CD4-positive, alpha-beta T cell treated with Interferon alpha-2 for 1 hour (primary cell): Measurements from ENCODE around the gene SPTBN4.
"Not testable (repeated sequence)": the region's sequence is repeated elsewhere in the genome, so short reads cannot be mapped to it uniquely, and the experiment has no call there.

ENCODE experiments used
- DNase-seq, 2 donors: peaks; one replicate each; pipeline ENCODE4 v3.0.0-alpha.2; 2020 to 2022

Gene SPTBN4

DNA sequence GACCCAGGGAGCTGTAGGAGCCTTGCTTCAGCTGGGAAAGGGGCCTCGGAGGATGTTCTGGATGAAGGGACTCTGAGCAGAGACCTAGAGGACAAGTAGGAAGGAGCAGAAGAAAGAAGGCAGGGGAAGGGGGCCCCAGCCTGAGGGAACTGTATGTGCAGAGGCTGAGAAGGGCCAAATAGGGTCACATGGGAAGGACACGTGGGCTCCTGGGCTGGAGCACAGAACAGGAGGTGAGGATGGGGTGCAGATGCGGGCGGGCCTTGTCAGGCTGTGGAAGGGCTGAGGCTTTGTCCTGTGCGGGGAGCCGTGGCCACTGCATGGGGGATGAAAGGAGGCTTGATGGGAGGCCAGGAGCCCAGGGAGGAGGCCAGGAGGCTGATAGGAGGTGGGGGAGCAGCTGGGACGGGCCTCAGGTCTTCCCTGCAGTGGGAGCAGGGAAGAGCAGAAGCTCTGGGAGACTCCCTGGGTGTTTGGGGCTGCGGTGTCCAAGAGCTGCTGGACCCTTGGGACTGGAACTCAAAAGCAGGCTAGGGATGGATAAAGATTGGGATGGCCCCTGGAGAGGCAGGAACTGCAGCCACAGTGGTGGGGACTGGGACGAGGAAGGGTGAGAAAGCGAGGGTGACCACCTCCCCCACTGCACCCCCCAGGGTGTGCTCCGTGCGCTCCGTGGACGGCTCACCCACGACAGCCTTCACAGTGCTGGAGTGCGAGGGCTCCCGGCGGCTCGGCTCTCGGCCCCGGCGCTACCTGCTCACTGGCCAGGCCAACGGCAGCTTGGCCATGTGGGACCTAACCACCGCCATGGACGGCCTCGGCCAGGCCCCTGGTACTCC is 123.0 kb downstream of the SPTBN4 start:
- DNase-seq, result no peak

DNA sequence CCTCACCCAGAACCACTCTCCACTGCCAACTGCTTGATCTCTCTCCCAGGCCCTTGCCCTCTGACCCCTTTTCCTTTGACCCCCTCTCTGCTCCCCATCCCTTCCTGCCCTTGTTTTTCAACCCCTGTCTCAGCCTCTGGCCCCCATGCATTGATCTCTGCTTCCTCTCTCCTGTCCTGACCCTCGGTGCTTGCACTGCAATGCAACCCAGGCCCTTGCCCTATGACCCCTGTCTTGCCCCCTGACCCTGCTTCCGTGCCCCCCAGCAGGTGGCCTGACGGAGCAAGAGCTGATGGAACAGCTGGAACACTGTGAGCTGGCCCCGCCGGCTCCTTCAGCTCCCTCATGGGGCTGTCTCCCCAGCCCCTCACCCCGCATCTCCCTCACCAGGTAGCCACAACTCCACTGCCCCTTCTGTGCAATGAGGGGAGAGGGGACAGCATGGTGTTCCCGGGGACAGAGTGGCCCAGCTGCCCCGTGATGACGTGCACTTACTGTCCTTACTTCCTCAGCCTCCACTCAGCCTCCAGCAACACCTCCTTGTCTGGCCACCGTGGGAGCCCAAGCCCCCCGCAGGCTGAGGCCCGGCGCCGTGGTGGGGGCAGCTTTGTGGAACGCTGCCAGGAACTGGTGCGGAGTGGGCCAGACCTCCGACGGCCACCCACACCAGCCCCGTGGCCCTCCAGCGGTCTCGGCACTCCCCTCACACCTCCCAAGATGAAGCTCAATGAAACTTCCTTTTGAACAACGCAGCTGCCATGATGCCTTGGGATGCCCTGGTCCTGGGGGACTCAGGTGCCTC is 123.9 kb downstream of the SPTBN4 start:
- no peak for DNase-seq

DNA sequence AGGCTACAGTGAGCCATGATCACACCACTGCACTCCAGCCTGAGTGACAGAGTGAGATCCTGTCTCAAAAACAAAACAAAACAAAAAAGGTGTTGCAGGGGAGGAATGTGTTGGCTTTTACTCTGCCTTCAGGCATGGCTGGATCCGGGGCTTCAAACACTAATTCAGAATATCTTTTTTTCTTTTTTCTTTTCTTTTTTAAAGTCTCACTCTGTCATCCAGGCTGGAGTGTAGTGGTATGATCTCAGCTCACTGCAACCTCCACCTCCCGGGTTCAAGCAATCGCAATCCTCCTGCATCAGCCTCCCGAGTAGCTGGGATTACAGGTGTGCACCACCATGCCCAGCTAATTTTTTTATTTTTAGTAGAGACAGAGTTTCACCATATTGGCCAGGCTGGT is 124.9 kb downstream of the SPTBN4 start:
- not testable (repeated sequence) for DNase-seq

DNA sequence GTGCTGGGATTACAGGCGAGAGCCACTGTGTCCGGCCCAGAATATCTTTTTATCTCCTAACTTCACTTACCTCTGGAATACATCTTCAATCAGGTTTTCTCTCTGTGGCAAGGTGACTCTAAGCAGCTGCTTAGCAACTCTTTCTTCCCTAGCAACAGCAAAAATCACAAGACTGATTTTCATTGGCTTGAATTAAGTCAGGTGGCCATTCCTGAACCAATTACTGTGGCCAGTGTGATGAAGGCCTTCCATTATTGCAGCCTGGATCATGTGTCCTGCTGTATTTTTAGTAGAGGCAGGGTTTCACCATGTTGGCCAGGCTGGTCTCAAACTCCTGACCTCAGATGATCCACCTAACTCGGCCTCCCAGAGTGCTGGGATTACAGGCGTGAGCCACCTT is 125.4 kb downstream of the SPTBN4 start:
- peak in 1 of 2 donors; percentile 55 for DNase-seq

DNA sequence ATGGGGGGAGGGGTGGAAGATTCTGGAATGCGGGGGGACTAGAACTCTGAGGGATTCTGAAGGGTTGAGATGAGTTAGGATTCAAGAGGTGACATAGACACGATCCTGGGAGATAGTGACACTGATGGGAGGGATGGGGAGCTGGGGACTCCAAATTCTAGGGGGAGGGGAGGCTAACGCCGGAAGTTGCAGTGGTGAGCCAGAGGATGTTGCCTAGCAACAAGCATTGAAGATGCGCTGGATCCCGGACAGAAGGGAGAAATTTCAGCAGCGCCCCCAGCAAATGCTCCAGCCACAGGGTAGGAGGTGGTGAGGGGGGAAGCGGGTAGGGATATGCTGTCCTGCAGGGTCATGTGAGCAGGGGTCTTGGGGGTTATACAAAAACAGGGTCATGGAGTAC is 127.5 kb downstream of the SPTBN4 start:
- no peak for DNase-seq

DNA sequence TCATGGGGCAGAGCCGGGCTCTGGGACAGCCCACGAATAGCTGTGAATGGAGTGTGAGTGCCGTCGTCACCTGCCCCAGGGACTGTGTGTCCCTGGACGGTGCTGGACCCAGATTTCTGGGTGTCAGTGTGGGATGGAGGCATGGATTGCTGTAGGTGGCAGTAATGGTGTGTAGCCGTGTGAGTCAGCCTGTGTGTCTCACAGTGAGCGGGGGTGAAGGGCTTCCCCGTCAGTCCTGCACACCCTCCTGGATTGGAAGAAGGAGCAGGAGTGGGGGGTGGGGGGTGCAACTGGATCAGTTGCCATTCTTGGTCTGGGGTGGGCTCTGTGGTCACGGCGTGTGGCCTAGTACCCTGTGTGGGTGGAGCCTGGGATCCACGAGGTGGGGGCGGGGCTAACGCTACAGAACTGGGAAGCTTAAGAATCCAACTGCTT is 127.9 kb downstream of the SPTBN4 start:
- DNase-seq, result no peak

DNA sequence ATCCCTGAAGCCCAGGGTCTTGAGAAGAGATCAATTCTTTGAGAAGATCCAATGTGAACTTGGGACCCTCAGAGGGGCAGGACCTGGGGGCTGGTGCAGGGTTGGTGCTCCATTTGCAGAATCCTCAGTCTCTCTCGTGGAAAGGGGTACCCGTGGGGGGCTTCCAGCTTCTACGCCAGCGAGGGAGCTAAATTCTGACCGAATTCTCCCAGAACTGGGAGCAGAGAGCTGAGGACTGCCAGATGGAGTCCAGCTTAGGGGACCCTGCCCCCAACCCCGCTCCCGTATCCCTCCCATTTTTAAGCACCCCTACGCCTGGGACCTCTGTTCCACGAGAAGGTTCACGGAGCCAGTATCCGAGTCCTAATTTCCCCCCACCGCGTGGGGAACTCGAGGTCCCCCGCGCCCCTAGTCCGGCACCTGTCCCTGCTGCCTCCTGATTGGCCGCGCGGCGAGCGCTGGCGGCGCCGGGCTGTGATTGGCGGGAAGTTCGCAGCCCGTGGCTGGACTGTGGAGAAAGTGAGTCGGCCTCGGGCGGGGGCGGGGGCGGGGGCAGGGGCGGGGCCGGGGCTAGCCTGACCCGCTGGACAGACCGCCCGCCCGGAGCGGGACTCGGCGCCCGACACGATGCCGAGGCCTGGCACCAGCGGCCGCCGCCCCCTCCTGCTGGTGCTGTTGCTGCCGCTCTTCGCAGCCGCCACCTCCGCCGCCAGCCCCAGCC is 130.0 kb downstream of the SPTBN4 start:
- DNase-seq, result peak in 1 of 2 donors; percentile 34

DNA sequence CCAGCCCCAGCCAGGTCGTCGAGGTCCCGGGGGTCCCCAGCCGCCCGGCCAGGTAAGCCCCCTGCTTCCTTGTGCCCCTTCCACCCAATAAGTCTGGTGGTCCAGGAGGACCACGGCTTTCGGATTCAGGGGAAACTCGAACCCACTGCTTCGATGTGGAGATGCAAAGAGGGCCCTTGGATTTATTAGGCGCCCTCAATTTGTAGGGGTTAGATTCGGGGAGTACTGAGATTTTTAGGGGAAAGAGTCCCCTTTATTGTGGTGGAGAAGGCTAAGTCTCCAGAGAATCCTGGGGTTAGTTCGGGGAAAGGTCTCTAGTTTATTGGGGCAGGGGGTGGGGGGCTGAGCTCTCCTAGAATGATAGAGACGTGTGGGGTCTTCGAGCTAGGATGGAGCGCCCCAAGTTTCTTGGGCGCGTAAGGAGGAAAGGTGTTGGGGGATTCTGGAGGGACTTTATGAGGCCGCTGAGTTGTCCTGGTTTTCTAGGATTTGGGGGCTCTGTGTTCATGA is 130.6 kb downstream of the SPTBN4 start:
- no peak for DNase-seq

DNA sequence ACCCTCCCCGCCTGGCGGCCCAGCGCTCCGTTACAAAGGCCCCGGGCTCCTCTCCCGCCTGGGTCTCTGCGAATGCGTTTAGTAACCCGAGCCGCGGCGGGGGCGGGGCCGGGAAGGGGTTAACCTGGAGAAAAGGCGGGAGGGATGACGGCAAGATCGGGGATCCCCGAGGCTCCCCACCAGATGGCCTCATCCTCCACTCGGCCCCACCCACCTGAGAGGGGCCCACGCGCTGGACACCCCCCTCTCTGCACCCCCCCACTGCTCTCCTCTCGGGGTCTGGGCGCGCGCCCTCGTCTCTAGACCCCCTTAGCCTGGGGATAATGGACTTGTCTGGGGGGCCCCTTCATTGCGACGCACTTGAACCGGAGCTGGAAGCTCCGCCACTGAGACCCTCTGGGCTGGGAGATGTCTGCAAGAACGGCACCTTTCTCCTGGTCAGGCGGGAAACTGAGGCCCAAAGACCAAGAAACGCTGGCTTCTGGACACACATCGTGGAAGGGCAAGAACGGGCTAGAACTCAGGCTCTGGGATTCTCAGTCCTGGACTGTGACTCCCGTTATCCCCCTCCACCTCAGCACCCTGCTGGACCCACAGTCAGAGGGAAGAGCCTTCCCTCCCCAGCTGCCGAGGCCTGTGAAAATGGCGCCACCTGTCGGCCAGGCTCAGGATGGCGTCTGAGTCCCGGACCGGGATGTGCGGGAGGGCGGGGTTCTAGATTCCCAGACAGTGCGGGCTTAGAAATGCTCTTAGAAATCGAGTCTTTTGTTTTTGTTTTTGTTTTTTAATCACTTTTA is 131.5 kb downstream of the SPTBN4 start:
- peak; percentile 79 to 86 for DNase-seq

DNA sequence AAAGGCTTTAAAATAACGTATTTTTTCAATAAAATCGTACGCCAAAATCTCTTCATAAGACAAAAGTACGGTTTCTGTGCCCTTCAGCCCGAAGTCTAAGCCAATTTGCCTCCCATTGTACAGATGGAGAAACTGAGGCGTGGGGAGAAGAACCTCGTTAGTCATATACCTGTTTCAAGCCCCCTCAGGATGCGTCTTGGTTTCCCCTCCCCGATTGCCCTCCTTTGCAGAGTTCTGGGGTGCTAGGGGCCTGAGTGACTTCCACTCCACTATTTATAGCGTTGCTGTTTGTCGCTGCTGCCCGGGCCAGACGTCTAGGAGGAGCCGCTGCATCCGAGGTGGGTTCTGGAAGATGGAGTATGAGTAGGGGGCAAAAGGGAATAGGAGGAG is 132.1 kb downstream of the SPTBN4 start:
- DNase-seq, result no peak

DNA sequence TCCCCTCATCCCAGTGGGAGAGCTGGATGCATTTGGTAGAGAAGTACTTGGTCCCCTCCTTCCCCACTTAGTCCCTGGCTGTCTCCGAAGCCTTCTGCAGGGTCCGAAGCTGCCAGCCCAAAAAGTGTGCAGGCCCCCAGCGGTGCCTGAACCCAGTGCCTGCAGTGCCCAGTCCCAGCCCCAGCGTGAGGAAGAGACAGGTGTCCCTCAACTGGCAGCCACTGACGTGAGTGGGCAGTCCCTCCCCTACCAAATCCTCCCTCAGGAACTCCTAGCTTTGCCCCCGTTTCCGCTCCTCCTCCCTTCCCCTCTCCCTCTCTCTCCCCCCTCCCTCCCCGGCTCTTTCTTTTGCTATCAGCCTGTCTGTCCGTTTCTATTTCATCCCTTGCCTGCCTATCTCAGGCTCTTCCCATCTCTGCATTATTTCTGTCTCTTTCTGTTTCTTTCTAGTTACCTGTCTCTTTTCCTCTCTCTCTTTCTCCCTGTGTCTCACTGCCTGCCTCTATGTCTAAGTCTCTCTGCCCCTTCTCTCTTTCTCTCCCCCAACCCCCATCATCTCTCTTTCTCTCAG is 132.6 kb downstream of the SPTBN4 start:
- no peak for DNase-seq

DNA sequence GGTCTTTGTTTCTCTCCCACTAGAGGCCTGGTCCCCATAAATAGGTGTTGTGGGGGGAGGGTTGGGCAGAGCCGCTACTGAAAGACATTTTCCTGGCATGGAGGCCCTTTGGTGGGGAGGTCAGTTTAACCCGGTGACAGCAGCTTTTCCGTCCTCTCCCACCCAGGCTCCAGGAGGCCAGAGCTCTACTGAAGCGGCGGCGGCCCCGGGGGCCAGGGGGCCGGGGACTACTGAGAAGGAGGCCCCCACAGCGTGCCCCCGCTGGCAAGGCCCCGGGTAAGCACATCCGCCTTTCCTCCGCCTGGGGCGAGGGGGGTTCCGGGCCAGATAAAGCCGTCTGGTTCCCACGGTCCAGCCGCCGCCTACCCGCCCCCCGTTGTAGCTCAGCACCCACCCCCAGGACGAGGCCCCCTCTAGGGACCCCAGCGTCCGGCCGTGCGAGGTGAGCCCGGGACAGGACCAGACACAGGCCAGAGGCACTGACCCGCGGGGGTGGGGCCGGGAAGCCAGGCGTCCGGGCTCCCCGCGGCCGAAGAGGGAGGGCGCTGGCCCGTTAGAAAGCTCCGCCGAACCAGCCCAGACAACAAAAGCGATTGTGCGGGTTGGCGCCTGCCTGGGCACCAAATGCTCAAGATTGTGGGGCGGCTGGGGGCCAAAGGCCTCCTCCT is 133.2 kb downstream of the SPTBN4 start:
- no peak for DNase-seq

DNA sequence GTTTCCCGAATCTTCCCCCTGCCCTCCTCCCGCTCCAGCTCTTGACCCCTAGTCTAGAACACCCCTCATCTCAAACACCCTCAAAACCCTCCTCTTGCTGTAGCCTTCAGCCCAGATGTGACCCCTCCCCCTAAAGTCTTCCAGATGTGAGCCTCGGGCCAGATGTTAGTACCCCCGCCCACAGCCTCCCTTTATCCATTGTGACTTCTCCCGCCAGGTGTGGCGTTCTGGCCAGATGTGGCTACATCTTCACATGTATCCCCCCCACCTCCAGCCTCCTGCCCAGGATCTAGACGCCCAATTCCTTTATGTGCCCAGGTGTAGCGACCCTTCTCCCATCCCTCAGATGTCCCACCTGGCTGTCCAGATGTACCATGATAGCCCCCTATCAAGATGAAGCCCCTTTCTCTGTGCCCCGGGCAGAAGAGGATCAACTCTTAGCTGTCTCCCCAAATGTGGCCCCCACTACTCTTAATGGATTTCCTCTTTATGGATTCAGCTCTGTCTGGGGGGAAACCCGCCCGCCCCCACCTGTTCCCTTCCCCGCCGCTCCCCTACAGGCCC is 133.9 kb downstream of the SPTBN4 start:
- no peak for DNase-seq

DNA sequence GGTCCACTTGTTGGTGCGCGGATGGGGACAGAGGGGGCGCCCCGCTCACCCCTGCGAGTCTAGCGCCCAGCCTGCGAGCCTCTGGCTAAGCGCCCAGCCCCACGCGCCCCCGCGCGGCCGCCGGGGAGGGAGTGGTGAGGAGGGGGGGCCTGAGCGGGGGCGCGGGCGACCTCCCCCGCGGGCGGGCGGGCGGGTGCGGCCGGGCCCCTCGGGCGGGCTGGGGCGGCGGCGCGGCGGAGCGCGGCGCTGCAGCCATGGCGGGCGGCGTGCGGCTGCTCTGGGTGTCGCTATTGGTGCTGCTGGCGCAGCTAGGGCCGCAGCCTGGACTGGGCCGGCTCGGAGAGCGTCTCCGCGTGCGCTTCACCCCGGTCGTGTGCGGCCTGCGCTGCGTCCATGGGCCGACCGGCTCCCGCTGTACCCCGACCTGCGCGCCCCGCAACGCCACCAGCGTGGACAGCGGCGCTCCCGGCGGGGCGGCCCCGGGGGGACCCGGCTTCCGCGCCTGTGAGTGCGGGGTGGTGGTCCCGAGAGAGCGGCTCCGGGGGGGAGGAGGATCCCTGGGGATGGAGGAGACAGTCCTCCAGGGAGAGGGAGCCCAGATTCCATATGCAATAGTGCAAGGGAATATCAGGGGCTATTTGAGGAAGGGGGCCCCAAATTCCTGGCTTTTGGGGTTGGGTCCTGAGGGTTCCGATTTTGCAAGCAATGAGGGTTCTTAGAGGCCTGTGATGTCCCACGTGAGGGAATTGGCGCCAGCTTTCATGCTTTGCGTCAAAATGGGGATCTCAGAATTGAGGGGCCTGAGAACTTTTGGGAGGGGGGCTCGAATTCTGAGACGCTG is 134.6 kb downstream of the SPTBN4 start, which contains the start of gene LTBP4:
Gene LTBP4, plus strand, starts transcription at position 236 of the 841 bp plus-strand sequence. Its CDS starts 19 bp downstream, at position 255.
- DNase-seq, result peak in 1 of 2 donors; percentile 56

DNA sequence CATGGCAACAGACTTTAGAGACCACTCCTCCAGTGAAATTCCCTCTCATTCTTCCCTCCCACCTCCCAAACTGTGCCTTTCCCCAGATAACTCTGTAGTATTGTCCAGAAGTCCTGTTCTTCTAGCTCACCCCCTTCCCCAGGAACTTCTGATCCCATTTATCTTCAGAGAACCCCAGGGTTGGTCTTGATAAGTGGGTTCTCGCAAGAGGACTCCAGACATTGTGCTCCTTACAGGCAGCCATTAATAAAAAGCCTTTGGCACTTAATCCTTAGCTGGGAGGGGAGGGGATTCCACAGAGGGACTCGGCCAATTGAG is 136.2 kb downstream of the SPTBN4 start:
- no peak for DNase-seq

DNA sequence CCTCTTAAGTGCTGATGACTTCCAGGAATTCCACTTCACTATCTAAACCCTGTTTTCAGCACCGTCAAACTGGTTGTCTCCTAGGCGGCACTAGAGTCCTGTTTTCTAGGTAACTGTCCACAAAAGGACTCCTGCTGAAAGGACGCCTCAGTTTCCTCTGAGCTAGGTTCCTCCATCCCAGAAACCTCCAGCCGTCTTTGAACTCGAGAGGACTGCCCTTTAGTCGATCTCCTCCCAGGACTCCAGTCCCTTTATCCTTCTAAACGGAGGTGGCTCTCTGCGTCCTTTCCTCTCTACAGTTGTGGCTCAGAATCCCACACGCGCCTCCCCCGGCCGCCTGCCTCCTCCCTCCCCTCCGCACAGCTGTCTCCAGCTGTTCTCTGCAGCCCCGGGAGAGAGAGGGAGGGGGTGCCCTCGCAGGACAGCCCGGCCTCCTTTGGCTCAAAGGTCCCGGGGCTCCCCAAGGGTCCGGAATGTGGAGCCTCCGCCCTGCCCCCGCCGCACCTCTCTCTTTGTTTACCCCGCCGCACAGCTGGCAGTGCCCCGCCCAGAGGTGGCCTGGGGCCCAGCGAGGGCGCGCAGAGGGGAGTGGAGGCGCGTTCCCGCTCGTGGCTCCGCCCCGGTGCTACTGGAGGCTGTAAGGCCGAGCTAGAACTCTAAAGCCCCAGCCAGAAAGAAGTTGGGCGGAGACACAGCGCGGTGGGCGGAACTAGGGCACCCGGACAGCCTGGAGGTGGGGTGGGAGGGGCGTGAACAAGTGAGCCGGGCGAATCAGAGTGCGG is 136.8 kb downstream of the SPTBN4 start:
- peak; percentile 98 to 99 for DNase-seq

DNA sequence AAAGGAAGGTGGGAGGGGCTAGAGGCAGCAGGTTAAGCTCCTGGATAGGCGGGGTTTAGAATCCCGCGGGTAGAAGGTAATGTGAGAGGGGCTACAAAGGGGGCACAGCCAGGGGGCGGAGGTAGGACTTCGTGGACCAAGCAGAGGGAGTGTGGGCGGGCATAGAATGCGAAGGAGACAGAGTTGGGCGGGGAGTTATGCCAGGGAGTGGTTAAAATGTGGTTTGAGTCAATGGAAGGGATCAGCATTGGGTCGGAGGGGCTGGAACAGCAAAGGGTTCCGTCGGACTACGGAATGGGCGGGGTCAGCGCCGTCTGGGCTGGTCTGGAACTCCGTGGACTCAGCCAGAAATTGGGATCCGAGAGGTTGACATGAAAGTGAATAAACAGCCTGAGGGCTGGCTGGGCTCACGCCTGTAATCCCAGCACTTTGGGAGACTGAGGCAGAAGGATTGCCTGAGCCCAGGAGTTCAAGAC is 137.4 kb downstream of the SPTBN4 start:
- no peak for DNase-seq

DNA sequence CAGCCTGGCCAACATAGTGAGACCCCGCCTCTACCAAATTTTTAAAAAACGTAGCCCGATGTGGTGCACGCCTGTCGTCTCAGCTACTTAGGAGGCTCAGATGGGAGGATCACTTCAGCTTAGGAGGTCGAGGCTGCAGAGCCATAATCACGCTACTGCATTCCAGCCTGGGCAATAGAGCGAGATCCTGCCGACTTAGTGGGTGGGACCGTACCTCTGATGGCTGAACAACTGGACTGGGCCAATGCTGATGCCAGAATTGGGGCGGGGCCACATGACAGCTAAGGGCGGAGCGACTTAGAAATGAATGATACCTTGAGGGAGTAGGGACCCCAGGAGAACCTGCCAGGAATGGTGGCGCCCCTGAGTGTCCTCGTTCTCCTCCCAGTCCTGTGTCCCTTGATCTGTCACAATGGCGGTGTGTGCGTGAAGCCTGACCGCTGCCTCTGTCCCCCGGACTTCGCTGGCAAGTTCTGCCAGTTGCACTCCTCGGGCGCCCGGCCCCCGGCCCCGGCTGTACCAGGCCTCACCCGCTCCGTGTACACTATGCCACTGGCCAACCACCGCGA is 137.9 kb downstream of the SPTBN4 start:
- DNase-seq, result peak in 1 of 2 donors; percentile 35
